ENCODE results near the gene INCENP.
"Not testable (repeated sequence)": the region's sequence is repeated elsewhere in the genome, so short reads cannot be mapped to it uniquely, and the experiment has no call there.

Gene INCENP

GRCh38 chr11:62181097-62181496 lies 57.3 kb downstream of the INCENP start:
- DNase-seq = no peak

- no peak for DNase-seq
Measured at GRCh38 chr11:62182147-62182891, 58.5 kb downstream of the INCENP start.

GRCh38 chr11:62186195-62186594 lies 62.4 kb downstream of the INCENP start:
- no peak for DNase-seq

GRCh38 chr11:62190011-62190410 lies 66.2 kb downstream of the INCENP start, which contains the start of gene SCGB1D1:
SCGB1D1 (plus strand) TSS chr11:62190216; CDS start chr11:62190285, 69 bp downstream.
- DNase-seq = no peak

GRCh38 chr11:62193952-62194351 lies 70.1 kb downstream of the INCENP start:
- DNase-seq = no peak

- not testable (repeated sequence) for DNase-seq
Measured at GRCh38 chr11:62195010-62195409, 71.2 kb downstream of the INCENP start.

- no peak for DNase-seq
Measured at GRCh38 chr11:62195945-62196344, 72.1 kb downstream of the INCENP start.

- DNase-seq = not testable (repeated sequence)
Measured at GRCh38 chr11:62197400-62197799, 73.6 kb downstream of the INCENP start.

GRCh38 chr11:62201376-62201775 lies 77.6 kb downstream of the INCENP start:
- no peak for DNase-seq
